DMS79 treated with DMSO at 0.1 percent for 48 hours (cell line): ENCODE measurements around the gene RABEPK.
"Not testable (repeated sequence)": the region's sequence is repeated elsewhere in the genome, so short reads cannot be mapped to it uniquely, and the experiment has no call there.

Source experiments
- DNase-seq: peaks from one replicate; lab custom pipeline; 2025; lab: John Stamatoyannopoulos, UW

RABEPK gene

GRCh38 chr9:125195591-125195990 lies 4.8 kb upstream of the RABEPK start:
- not testable (repeated sequence) for DNase-seq

DNA sequence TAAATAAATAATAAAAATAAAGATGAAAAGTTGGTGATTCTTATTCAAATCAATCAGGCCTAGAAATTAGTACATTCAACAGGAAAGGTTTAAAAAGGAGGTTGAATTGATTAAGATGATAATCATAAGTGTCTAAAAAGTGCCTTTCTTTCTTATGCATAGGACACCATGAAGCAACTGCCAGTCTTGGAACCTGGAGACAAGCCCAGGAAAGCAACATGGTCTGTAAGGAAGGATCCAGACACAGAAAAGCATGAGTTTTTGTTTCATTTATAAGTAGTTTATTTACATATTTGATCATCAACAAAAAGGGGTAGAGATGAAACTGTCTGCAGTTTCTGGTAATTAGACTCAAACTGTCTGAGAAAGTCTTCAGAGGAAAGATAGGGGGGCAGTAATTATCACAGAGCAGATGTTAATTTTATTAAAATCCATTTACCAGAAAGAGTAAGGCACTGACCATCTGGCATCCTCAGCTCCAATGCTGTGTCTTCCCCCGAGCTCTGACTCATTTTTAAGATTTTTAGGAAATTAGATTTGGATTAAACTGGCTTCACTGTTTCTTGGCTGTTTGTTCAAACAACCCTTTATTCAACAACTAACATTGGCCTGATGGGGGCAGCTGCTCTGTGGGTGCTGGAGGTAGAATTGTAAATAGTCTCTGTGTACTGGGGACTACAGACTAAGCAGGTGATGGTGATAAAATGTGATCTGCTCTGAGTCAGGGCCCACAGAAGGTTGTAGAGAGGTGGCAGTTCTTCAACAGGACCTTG lies 2.7 kb downstream of the RABEPK start:
- no peak for DNase-seq

GRCh38 chr9:125204477-125204876 lies 4.1 kb downstream of the RABEPK start:
- DNase-seq, result no peak

GRCh38 chr9:125214186-125214585 lies 13.8 kb downstream of the RABEPK start:
- DNase-seq, result no peak

- DNase-seq, result no peak
These were observed 18.3 kb downstream of the RABEPK start for GRCh38 chr9:125218621-125219020.

GRCh38 chr9:125224858-125225257 lies 24.5 kb downstream of the RABEPK start:
- not testable (repeated sequence) for DNase-seq

GRCh38 chr9:125227761-125228160 lies 27.4 kb downstream of the RABEPK start:
- no peak for DNase-seq

- DNase-seq, result no peak
These were observed 33.3 kb downstream of the RABEPK start for GRCh38 chr9:125233678-125234077.

DNA sequence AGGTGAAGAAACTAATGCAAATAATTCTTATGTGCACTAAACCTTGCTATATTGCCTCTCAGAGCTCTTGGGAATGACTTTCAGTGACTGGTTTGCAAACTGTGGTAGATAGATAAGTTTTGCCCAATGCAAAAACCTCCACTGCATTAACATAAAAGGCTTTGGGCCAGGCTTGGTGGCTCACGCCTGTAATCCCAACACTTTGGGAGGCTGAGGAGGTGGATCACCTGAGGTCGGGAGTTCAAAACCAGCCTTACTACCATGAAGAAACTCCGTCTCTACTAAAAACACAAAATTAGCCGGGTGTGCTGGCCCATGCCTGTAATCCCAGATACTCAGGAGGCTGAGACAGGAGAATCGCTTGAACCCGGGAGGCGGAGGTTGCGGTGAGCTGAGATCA lies 33.8 kb downstream of the RABEPK start:
- not testable (repeated sequence) for DNase-seq

GRCh38 chr9:125235804-125236519 lies 35.6 kb downstream of the RABEPK start:
- DNase-seq, result no peak

- not testable (repeated sequence) for DNase-seq
These were observed 36.3 kb downstream of the RABEPK start for GRCh38 chr9:125236520-125237159.

DNA sequence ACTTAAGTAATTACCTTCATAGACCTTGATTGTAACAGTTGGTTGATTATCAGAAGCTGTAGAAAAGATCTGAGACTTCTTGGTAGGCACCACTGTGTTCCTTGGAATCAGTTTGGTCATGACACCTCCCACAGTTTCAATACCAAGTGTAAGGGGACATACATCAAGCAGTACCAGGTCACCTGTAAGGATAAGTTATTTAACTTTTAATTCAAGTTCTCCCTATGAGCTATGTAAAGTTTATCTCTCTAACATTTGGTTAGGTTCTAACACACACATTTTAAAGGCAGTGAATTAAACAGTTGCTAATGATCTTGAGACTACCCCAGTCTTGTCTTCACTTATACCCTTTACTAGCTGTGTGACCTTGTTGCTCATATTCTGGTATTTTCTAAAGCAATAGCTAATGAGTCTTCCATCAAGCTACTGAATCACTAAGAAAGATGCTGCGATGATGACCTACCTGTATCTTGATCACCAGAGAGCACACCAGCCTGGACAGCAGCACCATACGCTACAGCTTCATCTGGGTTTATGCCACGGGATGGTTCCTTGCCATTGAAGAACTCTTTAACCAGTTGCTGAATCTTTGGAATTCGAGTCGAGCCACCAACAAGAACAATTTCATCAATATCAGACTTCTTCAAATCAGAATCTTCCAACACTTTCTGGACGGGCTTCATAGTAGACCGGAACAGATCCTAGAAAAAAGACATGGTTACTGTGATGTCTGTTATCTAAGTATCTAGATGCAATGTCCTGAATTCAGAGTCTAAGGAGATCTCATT lies 38.0 kb downstream of the RABEPK start:
- no peak for DNase-seq

GRCh38 chr9:125238915-125239446 lies 38.6 kb downstream of the RABEPK start:
- no peak for DNase-seq

DNA sequence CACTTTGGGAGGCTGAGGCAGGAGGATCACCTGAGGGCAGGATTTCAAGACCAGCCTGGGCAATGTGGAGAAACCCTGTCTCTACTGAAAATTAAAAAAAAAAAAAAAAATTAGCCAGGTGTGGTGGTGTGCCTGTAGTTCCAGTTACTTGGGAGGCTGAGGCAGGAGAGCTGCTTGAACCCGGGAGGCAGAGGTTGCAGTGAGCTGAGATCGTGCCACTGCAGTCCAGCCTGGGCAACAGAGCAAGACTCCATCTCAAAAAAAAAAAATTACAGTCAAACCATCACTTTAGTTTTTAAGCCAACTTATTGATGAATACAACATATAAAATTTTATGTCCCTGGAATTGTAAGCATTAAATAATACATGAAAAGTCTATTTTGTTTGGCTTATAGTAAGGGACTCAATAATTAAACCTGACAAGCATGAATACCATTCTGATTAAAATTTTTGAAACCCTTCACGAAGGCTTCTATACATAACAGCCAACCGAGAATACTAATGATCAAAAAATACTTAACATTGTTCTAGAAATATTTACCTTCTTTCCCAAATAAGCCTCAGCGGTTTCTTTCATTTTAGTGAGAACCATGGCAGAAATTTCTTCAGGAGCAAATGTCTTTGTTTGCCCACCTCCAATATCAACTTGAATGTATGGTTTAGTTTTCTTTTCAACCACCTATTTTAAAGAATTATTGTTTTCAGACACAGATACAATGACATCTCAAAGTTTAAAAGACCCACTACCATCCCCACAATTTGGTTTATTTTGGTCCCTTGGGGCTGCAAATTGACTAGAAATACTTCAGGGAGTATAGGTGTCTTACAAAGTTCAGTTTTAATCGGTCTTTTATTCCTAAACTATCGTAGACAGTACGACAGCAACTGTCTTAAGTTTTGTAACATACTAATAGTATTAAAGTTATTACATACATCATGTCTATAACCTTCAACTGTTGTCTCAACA lies 39.6 kb downstream of the RABEPK start:
- no peak for DNase-seq

DNA sequence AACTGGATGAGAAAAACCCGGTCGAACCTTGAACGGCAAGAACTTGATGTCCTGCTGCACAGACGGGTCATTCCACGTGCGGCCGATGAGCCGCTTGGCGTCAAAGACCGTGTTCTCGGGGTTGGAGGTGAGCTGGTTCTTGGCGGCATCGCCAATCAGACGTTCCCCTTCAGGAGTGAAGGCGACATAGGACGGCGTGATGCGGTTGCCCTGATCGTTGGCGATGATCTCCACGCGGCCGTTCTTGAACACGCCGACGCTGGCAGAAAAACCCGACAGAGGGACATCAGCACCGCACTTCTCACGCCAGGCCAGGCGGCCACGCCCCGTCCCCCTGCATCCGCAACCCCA lies 40.3 kb downstream of the RABEPK start:
- DNase-seq, result peak; percentile 12

DNA sequence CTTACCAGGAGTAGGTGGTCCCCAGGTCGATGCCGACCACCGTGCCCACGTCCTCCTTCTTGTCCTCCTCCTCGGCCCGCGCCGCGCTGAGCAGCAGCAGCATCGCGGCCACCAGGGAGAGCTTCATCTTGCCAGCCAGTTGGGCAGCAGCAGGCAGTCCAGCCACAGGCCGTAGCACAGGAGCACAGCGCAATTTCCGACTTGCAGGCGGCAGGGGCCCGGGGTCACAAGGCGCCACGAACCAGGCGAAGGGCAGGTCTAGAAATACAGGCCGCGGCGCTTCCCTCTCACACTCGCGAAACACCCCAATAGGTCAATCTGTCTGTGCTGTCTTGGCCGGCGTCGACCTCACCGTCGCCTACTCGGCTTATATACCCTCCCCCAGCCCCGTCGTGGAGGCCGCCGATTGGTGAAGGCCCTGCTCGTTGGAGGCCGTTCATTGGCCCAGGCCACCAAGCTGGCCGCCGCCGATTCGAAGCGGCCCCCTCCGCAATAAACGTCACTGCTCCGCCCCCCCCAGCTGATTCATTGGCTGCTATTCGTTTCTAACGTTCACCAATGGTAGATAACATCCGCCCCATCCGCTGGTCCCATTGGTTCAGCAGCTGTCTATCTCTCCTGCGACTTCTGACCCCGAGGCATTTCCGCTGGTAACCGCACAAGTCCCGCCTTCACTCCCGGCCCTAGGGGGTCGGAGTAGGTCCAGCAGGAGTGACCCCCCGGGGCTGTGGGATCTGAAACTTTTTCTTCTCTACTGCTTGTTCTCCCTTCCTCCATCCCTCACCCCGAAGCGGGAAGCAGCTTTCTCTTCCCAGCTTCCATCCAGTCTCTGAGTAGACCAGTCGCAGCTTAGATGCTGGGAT lies 40.9 kb downstream of the RABEPK start, which contains the start of gene HSPA5:
HSPA5 (minus strand) TSS at position 344 of the 863 bp plus-strand sequence; CDS start at position 127, 217 bp downstream.
- DNase-seq, result peak; percentile 97

DNA sequence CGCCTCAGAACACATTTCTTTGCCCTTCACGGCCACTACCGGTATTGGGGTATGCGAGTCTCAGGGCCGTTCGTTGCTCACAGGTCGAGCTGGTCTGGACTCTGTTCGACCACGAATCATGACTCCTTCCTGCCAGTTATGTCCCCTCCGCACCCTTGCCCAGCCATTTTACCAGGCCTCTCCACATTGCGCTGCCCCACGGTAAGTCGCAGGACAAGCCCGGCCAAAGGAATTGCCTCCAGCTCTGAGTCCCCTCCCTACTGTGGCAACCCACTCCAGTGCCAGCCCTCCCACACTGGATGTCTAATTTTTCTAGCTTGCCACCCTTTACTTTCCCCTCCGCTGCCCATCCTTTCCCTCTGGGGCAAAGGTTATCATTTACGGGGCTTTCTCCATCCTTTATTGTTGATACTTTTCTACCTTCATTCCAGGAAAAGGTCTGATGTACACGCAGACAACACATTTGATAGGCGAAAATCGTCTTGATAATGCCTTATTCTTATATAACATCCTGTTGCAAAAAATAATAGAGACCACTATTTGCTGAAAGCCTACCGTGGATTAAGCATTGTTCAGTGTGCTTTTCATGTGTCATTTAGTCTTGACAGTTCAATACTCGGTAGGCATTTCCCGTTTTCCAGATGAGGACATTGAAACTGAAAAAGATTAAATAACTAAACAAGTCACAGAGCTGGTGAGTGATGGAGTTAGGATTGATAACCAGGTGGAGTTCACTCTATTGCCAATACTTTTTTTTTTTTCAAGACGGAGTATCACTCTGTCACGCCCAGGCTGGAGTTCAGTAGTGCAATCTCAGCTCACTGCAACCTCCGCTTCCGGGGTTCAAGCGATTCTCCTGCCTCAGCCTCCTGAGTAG lies 41.8 kb downstream of the RABEPK start:
- DNase-seq, result peak; percentile 38

- no peak for DNase-seq
These were observed 43.5 kb downstream of the RABEPK start for GRCh38 chr9:125243792-125244260.
